NCI-H2196 (cell line): ENCODE data around the gene PJA2.

Experiments used
- DNase-seq: peaks from one replicate; lab custom pipeline; 2025; ENCODE audit not compliant: unreplicated experiment; lab: John Stamatoyannopoulos, UW

PJA2 gene

GRCh38 chr5:109350537-109351270 is 59.1 kb downstream of the PJA2 start:
- no peak for DNase-seq

- DNase-seq: no peak
Measured at GRCh38 chr5:109349388-109349787, 60.4 kb downstream of the PJA2 start.

- DNase-seq: no peak
Measured at GRCh38 chr5:109347252-109347888, 62.4 kb downstream of the PJA2 start.

- DNase-seq: no peak
Measured at GRCh38 chr5:109345699-109346098, 64.1 kb downstream of the PJA2 start.

GRCh38 chr5:109340351-109340750 is 69.4 kb downstream of the PJA2 start:
- DNase-seq: no peak

- no peak for DNase-seq
Measured at GRCh38 chr5:109335114-109335513, 74.7 kb downstream of the PJA2 start.

- DNase-seq: no peak
Measured at GRCh38 chr5:109334056-109334455, 75.7 kb downstream of the PJA2 start.

GRCh38 chr5:109329333-109330237 is 80.2 kb downstream of the PJA2 start:
- DNase-seq: no peak

- no peak for DNase-seq
Measured at GRCh38 chr5:109328626-109329025, 81.1 kb downstream of the PJA2 start.

- DNase-seq: no peak
Measured at GRCh38 chr5:109327570-109327969, 82.2 kb downstream of the PJA2 start.

- DNase-seq: no peak
Measured at GRCh38 chr5:109326919-109327318, 82.9 kb downstream of the PJA2 start.

GRCh38 chr5:109325456-109325855 is 84.3 kb downstream of the PJA2 start:
- no peak for DNase-seq

GRCh38 chr5:109324931-109325330 is 84.8 kb downstream of the PJA2 start:
- no peak for DNase-seq

GRCh38 chr5:109324351-109324750 is 85.4 kb downstream of the PJA2 start:
- no peak for DNase-seq

- no peak for DNase-seq
Measured at GRCh38 chr5:109322694-109323093, 87.1 kb downstream of the PJA2 start.

GRCh38 chr5:109319351-109319750 is 90.4 kb downstream of the PJA2 start:
- no peak for DNase-seq

GRCh38 chr5:109318455-109319108 is 91.2 kb downstream of the PJA2 start:
- no peak for DNase-seq

GRCh38 chr5:109316634-109317033 is 93.1 kb downstream of the PJA2 start:
- DNase-seq: no peak

GRCh38 chr5:109315245-109315644 is 94.5 kb downstream of the PJA2 start:
- no peak for DNase-seq

- DNase-seq: no peak
Measured at GRCh38 chr5:109313127-109313526, 96.6 kb downstream of the PJA2 start.

GRCh38 chr5:109312695-109313094 is 97.1 kb downstream of the PJA2 start:
- DNase-seq: no peak
